Cardiac muscle cell (in vitro differentiated cells and primary cell): ENCODE data around the gene LYL1. TPM values are rescaled to one million over a fixed set of nuclear protein-coding genes. Genes with fewer than 3 reads are reported as not detected.
"Not testable (repeated sequence)": the region's sequence is repeated elsewhere in the genome, so short reads cannot be mapped to it uniquely, and the experiment has no call there.

Experiments
- DNase-seq, 2 donors: peaks; one replicate each; pipeline versions ENCODE4 v3.0.0 to v3.0.0-alpha.2; 2010 to 2017; ENCODE audit warnings: low read depth in 1 of 2, low spot score in 1 of 2
- H3K27ac ChIP-seq: fragments of 200-600 bp; sonication (generic); 2 replicates; pipeline ENCODE4 v1.5.1; 2016
- H3K27me3 ChIP-seq: fragments of 200-600 bp; sonication (generic); 2 replicates; pipeline ENCODE4 v1.6.0; 2016; ENCODE audit warnings: control low read depth
- H3K36me3 ChIP-seq: fragments of 200-600 bp; sonication (generic); 2 replicates; pipeline ENCODE4 v1.5.1; 2016; ENCODE audit warnings: control low read depth
- H3K4me1 ChIP-seq: fragments of 200-600 bp; sonication (generic); 2 replicates; pipeline ENCODE4 v1.8.1; 2017; ENCODE audit warnings: low read depth, mild to moderate bottlenecking, mixed run types
- H3K4me3 ChIP-seq: fragments of 200-600 bp; sonication (generic); 2 replicates; pipeline ENCODE4 v1.5.1; 2016; ENCODE audit warnings: mild to moderate bottlenecking
- H3K9me3 ChIP-seq: fragments of 200-600 bp; sonication (generic); 2 replicates; pipeline ENCODE4 v1.5.1; 2017; ENCODE audit warnings: low read depth, mild to moderate bottlenecking, control low read depth
- polyA plus RNA-seq: library from polyadenylated mRNA; unstranded; fragments of >200 nt; fragmentation: Nextera tagmentation; extraction: Ambion mirVana; gene quantifications from 2 replicates; pipeline ENCODE4 v1.2.1, GENCODE V29; 2016
- total RNA-seq: library from RNA; depleted of rRNA; stranded (reverse); fragments of >200 nt; gene quantifications from 2 replicates; pipeline ENCODE4 v1.2.3, GENCODE V29; 2016
- TF ChIP-seq, protein P1 (sequence below): IDR thresholded peaks from 2 replicates; pipeline ENCODE4 v1.5.1; 2012; ENCODE audit warnings: low read depth, mild to moderate bottlenecking, low read length

Gene LYL1
- total and polyA plus RNA-seq, 2 experiments from 2014 or later, result 4.6 to 5.6 TPM

DNA sequence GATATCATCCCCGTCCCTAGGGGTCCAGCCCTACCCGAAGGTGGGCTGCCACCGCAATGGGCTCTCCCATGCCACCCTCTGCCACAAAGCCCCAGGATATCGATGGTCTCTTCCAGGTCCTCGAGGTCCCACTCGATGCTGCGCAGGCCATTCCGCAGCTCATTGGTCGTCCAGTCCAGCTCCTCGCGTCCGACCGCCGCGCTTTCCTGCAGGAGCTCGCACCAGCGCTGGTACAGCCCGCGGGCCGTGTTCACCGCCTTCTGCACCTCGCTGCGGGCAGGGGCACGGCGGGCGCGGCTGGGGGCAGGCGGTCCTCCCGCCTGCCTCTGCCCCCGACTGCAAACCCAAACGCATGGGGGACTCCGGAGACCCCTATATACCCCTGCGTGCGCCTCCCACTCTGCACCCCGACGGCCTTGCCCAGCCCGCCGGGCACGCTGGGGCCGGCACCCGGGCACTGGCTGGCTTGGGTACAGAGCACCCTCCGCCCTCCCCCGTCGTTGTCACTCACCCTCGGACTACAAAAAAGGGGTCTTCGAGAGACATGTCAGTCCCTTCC lies 47.0 kb upstream of the LYL1 start:
- peak; percentile 63 to 72 for DNase-seq
- no peaks in the 10 kb centered on the region for H3K27me3 ChIP-seq
- peaks cover 6% of the 10 kb centered on the region for H3K4me1 ChIP-seq
- peaks cover under 1% of the 10 kb centered on the region for H3K36me3 ChIP-seq
- H3K27ac ChIP-seq, result peak overlapping the region; percentile 96
- TF ChIP-seq, protein P1, sequence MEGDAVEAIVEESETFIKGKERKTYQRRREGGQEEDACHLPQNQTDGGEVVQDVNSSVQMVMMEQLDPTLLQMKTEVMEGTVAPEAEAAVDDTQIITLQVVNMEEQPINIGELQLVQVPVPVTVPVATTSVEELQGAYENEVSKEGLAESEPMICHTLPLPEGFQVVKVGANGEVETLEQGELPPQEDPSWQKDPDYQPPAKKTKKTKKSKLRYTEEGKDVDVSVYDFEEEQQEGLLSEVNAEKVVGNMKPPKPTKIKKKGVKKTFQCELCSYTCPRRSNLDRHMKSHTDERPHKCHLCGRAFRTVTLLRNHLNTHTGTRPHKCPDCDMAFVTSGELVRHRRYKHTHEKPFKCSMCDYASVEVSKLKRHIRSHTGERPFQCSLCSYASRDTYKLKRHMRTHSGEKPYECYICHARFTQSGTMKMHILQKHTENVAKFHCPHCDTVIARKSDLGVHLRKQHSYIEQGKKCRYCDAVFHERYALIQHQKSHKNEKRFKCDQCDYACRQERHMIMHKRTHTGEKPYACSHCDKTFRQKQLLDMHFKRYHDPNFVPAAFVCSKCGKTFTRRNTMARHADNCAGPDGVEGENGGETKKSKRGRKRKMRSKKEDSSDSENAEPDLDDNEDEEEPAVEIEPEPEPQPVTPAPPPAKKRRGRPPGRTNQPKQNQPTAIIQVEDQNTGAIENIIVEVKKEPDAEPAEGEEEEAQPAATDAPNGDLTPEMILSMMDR, result no peak
- no peaks in the 10 kb centered on the region for H3K9me3 ChIP-seq
- peak overlapping the region; percentile 78 for H3K4me3 ChIP-seq

DNA sequence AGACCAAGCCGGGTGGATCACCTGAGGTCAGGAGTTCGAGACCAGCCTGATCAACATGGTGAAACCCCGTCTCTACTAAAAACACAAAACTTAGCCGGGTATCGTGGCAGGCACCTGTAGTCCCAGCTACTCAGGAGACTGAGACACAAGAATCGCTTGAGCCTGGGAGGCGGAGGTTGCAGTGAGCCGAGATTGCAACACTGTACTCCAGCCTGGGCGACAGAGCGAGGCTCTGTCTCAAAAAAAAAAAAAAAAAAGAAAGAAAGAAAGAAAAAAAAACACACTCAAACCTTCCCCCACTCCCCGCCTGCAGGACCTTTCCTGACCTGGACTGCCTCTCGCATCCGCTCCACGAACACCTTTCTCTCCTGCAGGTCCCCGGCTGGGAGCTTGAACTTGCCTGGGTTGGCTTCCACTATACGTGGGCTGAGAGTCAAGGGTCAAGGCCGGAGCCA lies 46.5 kb upstream of the LYL1 start:
- H3K27ac ChIP-seq, H3K27me3 ChIP-seq: not testable (repeated sequence)

DNA sequence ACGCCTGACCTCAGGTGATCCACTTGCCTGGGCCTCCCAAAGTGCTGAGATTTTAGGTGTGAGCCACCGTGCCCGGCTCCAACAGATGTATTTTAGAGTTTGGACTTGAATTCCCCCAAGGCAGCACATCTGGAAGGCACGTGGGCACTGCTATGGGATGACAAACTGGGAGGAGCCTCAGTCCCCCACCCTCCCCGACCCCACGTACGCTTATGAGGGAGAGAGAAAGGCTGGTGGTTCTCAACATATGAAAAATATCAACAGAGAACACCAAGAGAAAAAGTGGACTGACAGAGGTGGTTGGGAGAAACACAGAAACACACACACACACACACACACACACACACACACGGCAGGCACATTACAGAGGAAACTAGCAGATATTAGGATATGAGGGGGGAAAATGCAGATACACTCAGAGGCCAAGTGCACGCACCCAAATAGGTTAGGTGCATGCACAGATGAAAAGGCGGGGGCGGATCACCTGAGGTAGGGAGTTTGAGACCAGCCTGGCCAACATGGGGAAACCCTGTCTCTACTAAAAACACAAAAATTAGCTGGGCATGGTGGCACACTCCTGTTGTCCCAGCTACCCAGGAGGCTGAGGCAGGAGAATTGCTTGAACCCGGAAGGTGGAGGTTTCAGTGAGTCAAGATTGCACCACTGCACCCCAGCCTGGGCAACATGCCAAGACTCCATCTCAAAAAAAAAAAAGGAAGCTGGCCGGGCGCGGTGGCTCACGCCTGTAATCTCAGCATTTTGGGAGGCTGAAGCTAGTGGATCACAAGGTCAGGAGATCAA lies 44.3 kb upstream of the LYL1 start:
- H3K9me3 ChIP-seq, result no peaks in the 10 kb centered on the region
- H3K27ac ChIP-seq, result no peak overlapping the region
- no peak overlapping the region for H3K4me3 ChIP-seq
- TF ChIP-seq, protein P1, result no peak
- H3K4me1 ChIP-seq, result no peaks in the 10 kb centered on the region
- peaks cover 6% of the 10 kb centered on the region for H3K36me3 ChIP-seq
- peak in 1 of 2 donors; percentile 61 for DNase-seq
- H3K27me3 ChIP-seq, result no peaks in the 10 kb centered on the region

More for the DNA sequence above, 46.5 kb upstream of the LYL1 start:
- not testable (repeated sequence) for H3K36me3 ChIP-seq, DNase-seq, H3K9me3 ChIP-seq, H3K4me1 ChIP-seq
- peak overlapping the region; percentile 78 for H3K4me3 ChIP-seq

DNA sequence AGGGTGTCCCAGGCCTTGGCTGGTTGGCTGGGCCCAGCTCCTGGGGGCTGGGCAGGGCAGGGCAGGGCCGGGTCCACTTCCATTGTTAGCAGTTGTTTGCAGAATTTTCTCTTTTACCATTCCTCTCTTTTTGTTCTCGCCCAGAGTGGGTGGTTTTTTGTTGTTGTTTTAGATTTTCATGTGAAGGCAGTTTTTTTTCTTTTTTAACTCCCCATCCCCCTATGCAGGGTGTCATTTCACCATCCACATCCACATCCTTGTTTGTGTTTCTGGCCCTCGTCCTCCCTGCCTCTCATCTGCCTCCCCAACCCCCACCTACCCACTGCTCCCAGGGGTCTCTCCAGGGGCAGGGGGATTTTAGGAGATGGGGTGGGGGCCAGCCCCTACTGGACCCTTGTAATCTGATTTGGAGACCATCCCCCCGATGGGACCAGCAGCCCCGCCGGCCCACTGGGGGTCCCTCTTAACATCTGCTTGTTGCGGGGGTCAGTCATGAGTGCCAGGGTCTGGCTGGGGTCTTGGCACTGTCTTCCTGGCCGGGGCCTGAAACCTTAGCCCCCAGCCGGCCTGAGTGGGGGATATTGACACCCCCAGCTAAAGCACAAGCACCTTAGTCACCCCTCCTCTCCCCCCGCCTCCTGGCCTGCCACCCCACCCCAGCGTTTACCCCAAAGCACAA lies 37.1 kb upstream of the LYL1 start:
- H3K4me3 ChIP-seq, result no peak overlapping the region
- H3K36me3 ChIP-seq, result peaks cover 32% of the 10 kb centered on the region
- no peaks in the 10 kb centered on the region for H3K27me3 ChIP-seq
- TF ChIP-seq, protein P1, result no peak
- H3K4me1 ChIP-seq, result no peaks in the 10 kb centered on the region
- no peaks in the 10 kb centered on the region for H3K9me3 ChIP-seq
- H3K27ac ChIP-seq, result no peak overlapping the region
- no peak for DNase-seq

DNA sequence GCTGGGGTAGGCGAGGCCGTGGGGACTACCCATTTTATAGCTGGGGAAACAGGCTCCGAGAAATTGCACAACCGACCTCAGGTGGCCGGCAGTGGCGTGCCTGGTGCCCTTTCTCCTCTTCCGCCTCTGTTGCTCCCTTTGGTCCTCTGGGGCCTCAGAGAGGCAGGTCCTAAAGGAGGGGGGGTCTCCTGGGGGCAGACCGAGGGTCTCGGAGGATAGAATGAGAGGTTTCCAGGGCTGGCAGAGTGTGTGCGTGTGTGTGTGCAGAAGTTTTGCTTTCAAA lies 36.2 kb upstream of the LYL1 start:
- no peak overlapping the region for H3K27ac ChIP-seq
- no peaks in the 10 kb centered on the region for H3K27me3 ChIP-seq
- no peaks in the 10 kb centered on the region for H3K9me3 ChIP-seq
- H3K4me3 ChIP-seq, result no peak overlapping the region
- TF ChIP-seq, protein P1, result no peak
- H3K36me3 ChIP-seq, result peaks cover 26% of the 10 kb centered on the region
- DNase-seq, result no peak
- H3K4me1 ChIP-seq, result no peaks in the 10 kb centered on the region
